NCI-H526 treated with DMSO at 0.1 percent for 48 hours (cell line): Measurements from ENCODE around the gene KRTAP7-1.

ENCODE experiments used
- DNase-seq: peaks from one replicate; lab custom pipeline; 2025; lab: John Stamatoyannopoulos, UW

The KRTAP7-1 gene, protein sequence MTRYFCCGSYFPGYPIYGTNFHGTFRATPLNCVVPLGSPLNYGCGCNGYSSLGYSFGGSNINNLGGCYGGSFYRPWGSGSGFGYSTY

GRCh38 chr21:30829659-30830058, at the start of gene KRTAP7-1:
Gene KRTAP7-1, minus strand, starts transcription at chr21:30829759. Its CDS starts 61 bp downstream, at chr21:30829698.
- DNase-seq, result no peak

DNA sequence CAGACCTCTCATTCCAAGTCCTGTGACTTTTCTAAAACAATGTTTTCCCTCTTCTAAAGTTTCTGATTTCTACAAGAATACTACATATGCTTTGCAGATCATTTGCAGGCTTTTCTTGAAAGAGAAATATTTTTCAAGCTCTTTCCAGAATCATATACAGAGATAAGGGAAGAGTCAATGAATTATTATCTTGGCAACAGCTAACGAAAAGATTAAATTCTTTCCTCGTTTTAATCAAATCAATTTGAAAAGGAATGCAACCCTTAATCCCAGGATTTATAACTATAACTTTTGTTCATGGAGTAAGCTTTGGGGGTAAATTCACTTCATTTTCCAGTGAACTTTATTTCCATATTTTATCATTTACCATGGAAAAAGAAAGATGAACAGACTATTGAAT, 45.0 kb upstream of the KRTAP7-1 start:
- no peak for DNase-seq

DNA sequence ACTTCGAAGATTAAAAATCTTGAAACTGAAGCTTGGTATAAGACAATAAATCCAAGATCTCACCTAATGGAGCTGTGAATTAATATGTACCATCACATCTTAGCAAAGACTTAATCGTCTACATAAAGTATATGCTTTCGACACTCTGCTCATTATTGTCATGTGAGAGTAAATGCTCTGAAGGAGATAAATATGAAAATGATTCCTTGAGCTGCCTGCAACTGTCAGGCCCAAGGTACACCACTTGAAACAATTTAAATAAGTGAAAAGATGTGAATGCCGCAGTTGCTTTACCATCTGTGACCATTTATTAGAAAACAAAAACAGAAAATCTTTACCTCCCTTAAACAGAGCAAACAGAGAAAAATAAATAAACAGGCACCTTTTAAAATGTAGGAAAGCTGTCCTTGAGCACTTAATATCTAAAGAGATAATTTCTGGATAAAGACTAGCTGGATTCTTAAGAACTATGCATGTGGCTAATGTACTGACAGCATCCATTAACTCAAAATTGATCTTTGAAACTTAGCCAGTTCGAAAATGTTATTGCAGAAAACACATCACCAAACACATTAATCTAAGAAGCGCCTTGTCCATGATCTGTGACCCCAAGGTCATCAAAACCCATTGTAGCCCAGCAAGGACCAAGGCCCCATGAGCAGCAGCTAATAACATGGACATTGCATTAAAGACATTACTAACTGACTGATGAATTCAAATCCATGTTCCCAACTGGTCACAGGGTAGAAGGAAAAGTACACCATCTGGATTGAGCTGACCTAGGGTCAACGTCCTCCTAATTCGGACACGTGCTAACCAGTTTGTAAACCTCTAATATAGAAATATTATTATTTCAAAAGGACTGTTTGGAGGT, 18.3 kb upstream of the KRTAP7-1 start:
- no peak for DNase-seq

GRCh38 chr21:30842990-30843389, 13.4 kb upstream of the KRTAP7-1 start:
- no peak for DNase-seq

DNA sequence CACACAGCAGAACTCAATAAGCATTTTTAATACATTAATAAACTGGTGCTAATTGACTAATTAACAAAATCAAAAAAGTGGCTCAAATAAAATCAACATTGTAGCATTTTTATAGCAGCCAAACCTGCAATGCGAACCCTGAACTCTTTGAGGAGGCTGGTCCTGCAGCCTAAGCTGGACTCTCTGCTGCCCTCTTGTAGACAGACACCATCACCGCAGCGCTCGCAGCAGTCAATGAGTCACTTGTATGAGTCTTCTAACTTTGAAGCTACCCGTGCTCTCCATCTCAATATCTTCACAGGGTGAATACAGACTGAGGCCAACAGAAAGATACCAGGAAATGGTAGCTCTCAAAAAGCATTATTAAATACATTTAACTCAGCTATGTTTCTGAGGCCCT, 9.7 kb upstream of the KRTAP7-1 start:
- DNase-seq, result no peak

GRCh38 chr21:30838536-30838935, 9.0 kb upstream of the KRTAP7-1 start:
- DNase-seq, result no peak

DNA sequence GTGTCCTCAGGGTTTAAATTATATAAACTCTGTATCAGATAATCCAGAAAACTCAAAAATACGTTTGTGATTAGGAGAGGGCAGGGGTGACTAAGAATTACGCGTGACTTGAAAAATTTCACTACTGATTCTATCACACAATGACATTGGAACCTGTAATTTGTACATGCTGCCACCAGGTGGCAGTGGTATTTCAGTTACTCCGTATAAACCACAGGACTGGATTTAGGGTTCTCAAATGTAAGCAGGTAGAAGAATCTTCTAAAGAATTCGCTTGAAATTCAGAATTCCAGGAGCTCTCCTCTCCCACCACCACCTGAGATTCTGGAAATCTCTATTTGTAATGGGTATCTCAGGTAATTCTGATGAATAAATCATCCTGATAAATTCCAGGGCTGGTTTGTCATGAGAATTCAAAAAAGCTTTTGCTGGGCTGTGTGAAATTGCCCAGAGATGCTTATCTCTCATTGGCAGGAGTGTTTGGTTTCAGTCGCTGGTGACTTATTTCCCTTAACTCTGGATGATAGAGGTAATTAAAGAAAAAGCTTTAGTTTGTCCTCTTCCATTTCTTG, 1.7 kb upstream of the KRTAP7-1 start:
- peak; percentile 5 for DNase-seq

DNA sequence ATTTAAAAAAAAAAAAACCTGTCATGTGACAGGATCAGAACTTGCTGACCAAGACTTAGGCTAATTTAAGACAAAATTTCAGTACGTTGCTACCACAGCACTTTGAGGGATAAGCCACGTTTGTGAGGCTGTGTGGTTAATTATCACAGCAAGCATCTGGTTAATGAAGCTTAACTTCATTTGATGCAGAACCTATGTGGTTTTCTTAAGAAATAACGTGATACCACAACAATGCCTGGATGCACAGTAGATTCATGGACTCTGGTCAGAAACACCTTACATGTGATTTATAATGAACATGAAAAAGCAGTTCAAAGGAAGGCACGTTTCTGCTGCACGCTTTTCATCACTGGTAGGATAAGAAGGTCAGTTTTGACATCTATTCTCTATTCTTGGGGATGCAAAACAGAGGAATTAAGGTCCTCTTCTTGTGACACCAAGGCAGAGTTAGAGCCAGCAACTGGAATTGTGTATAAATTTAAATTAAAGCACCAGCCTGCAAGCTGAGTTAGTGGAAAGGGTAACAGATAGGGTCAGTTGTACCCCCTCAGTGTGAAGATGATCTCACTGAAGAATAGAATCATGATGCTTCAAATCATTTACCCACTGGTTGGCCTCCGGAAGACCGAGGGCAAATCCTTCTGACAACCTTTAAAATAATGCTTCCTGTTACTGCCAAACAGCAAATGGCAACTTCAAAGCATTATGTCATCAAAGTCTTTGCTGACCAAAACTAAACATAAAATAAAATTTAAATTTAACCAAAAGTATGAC, 10.5 kb downstream of the KRTAP7-1 start:
- no peak for DNase-seq

- no peak for DNase-seq
These were observed 16.4 kb downstream of the KRTAP7-1 start, which contains the start of gene KRTAP8-1 for GRCh38 chr21:30813174-30813573. Gene KRTAP8-1, minus strand, starts transcription at chr21:30813274. Its CDS starts 54 bp downstream, at chr21:30813220.

DNA sequence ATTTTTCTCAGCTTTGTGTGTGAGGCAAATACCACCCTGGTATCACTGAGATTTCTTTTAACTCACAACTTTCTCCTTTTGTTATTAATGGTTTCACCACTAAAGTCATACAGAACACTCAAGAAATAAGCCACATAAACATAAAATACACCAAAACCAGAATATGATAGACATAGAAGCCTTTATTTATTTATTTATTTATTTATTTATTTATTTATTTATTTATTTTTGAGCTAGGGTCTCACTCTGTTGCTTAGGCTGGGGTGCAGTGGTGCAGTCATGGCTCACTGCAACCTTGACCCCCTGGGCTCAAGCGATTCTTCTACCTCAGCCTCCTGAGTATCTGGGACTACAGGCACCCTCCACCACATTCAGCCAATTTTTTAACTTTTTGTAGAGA, 29.0 kb downstream of the KRTAP7-1 start:
- DNase-seq, result no peak

- no peak for DNase-seq
These were observed 35.8 kb downstream of the KRTAP7-1 start for GRCh38 chr21:30793581-30794314.

GRCh38 chr21:30779249-30779648, 50.3 kb downstream of the KRTAP7-1 start:
- no peak for DNase-seq
